Ovary (tissue), 3 donors: ENCODE measurements around the gene BCAN.

Experiments
- POLR2A ChIP-seq: fragments of 450-650 bp; IDR thresholded peaks from one replicate; pipeline ENCODE4 v1.6.1; 2017; ENCODE audit warnings: antibody characterized with exemption, mild to moderate bottlenecking, moderate library complexity
- TF ChIP-seq, protein P1 (sequence below), 3 donors: fragments of 450-650 bp in 2 of 3; fragments of 200-600 bp in 1 of 3; IDR thresholded peaks; one replicate each; pipeline versions ENCODE4 v1.5.1 to v1.8.0; 2016 to 2022; ENCODE audit warnings: antibody characterized with exemption in 3 of 3, mild to moderate bottlenecking in 1 of 3
- donor health status: DM: no; HTN: no; CAD: no.

DNA sequence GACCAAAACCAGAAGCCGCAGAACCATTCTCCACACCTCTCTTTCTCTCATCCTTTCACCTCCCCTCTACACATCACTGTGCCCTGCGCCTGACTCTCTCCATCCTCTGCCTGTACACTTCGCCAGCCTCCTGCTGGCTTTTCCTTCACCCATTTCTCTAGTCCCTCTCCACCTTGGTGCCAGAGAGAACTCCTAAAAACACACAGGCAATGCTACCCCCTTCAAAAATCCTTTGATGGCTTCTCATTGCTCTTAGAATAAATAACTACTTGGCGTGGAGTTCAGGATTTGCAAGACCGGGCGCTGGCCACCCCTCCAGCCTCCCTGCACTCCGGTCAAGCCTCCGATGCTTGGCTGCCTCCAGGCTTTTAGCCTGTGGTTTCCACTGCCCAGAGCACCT lies 54.8 kb downstream of the BCAN start:
- TF ChIP-seq, protein P1, sequence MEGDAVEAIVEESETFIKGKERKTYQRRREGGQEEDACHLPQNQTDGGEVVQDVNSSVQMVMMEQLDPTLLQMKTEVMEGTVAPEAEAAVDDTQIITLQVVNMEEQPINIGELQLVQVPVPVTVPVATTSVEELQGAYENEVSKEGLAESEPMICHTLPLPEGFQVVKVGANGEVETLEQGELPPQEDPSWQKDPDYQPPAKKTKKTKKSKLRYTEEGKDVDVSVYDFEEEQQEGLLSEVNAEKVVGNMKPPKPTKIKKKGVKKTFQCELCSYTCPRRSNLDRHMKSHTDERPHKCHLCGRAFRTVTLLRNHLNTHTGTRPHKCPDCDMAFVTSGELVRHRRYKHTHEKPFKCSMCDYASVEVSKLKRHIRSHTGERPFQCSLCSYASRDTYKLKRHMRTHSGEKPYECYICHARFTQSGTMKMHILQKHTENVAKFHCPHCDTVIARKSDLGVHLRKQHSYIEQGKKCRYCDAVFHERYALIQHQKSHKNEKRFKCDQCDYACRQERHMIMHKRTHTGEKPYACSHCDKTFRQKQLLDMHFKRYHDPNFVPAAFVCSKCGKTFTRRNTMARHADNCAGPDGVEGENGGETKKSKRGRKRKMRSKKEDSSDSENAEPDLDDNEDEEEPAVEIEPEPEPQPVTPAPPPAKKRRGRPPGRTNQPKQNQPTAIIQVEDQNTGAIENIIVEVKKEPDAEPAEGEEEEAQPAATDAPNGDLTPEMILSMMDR (IDR thresholded peaks at IDR 0.05) = no peak
- TF ChIP-seq POLR2A = no peak
